CD4-positive, alpha-beta T cell treated with Interferon alpha-2 for 1 hour (primary cell): ENCODE results near the gene PRDX3.
A peak's percentile ranks its signal among the peaks of the same experiment; 100 is the strongest.

ENCODE experiments used
- DNase-seq, 2 donors: peaks; one replicate each; pipeline ENCODE4 v3.0.0-alpha.2; 2020 to 2022

PRDX3 gene

DNA sequence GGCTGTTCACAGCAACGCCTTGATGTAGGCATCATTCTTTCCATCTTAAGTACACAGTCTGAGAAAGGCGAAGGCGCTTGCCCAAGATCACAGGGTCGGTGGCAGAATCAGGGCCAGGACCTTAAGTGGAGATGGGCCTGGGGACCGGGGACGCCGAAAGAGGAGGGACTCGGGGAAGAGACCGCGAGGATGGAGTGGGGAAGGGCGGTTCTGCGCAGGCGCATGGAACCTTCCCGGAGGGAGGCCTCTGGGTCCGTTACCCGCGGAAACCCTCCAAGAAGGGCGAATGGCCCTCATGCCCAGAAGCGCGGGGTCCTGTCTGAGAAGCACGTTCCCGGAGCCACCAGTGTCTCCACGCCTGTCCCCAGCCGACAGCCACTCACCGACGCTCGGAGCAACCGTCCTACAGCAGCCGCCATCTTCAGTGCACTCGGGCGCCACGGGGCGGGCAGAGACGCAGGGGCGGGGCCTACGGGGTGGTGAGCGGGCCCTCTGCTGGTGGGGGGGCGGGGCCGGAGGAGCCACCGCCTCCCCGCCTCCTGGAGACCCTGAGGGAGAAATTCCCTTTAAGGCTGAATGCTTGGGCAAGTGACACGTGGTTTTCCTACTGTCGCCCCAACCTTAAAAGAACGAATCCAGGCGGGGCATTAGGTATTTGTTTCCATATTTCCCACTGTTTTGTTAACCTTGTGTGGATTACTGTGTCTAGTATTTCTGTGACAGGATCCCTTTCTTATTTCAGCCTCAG lies at the start of gene PRDX3:
PRDX3 (minus strand) TSS at position 441 of the 748 bp plus-strand sequence; CDS start at position 419, 22 bp downstream.
- peak; percentile 88 to 92 for DNase-seq

DNA sequence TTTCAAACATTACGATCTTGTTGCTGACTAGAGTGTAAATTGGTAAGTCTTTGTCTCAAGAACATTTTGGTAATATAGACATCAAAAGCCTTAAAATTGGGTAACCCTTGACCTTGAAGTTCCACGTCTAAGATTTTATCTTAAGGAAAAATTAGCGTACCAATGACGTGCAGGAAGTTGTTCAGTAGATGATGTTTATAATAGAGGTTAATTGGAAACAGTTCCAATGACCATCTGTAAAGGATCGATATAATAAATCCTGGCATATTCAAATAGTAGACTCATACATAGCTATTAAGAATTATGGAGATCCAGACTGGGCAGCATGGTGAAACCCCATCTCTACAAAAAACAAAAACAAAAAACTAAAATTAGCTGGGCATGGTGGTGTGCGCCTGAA lies 49.2 kb upstream of the PRDX3 start:
- no peak for DNase-seq

DNA sequence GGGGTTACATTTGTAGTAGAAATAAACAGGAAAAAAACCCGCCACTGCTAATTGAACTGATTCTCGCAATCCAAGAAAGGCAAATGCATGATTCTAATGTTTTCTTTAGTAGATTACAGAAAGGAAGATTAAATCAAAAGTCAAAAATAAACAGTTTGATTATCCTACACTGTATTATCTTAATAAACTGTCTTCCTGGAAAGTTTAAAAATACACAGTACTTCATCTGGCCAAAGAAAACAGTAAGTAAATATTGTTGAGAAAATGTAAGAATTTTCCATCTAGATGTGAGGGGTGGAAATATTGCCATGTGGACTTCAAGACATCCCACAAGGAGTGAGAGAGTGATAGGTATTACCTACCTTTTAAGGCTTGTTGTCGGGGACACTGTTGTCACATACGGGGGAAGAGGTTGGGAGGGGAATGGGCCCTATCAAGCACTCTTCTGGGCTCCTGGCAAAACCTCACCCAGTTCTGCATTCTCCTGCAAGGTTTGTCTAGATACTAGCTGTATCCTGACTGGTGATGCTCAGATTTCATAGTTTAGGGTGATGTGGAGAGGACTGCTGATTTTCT lies 46.6 kb upstream of the PRDX3 start:
- DNase-seq = no peak

DNA sequence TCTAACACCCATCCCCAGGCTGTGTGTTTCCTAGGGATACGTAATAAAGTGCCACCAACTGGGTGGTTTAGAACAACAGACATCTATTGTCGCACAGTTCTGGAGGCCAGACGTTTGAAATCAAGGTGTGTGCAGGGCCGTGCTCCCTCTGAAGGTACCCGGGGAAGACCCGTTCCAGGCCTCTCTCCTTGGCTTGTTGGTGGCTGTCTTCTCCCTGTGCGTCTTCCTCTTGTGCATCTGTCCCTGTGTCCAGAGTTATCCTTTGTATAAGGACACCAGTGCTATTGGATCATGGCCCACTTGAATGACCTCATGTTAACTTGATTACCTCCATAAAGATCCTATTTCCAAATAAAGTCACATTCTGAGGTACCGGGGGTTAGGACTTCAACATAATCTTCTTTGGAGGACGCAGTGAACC lies 44.4 kb upstream of the PRDX3 start:
- DNase-seq = no peak

DNA sequence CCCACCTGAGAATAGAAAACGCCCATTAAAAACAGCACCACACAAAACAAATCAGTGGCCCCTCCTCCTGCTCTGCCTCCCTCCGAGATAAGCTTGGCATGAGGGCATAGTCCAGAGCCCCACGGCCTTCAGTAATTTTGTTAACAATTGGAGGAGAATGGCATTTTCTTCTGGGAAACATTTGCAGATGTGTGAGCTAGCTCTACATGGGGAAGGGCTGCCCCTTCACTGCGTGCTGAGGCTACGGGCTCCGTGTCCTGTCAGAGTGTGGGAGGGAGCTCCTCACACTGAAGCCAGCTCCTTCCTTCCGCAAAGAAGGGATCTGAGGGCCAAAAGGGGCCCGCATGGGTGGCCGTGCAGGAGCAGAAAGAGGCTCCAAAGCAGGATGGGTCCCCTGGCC lies 43.9 kb upstream of the PRDX3 start:
- DNase-seq = no peak

DNA sequence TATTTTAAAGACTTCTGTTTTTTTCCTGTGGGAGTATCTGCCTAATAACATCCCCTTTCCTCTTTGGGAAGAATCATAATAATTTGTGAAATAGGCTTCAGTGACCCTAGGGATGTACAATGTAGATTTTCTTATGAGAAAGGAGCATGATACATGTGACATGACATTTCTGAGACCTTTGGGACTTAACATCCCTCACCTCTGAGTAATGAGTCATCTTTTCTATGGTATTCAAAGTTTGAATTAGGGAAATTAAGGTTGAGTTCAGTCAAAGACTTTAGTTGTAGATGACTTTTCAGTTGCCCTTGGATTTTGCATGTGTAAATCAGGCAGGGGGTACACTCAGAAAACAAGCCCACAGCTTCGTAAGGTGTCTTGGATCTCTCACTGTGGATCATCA lies 43.1 kb upstream of the PRDX3 start:
- no peak for DNase-seq

DNA sequence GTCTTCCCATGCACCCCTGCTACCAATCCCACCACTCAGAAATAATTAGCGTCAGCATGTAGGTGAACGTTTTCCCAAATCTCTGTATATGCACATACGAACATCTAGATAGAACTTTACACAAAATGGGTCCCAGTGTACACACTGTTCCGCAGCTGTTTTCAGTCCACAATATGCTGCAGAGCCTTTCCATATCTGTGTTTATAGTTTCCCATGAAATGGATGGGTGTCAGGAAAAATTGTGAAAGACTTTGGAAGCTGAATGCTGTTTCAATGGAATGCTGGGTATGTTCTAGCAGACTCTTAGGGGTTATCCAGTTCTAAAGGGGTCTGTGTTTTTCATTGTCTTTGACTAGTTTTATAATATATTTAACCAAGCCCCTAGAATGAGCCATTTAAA lies 42.6 kb upstream of the PRDX3 start:
- DNase-seq = no peak

DNA sequence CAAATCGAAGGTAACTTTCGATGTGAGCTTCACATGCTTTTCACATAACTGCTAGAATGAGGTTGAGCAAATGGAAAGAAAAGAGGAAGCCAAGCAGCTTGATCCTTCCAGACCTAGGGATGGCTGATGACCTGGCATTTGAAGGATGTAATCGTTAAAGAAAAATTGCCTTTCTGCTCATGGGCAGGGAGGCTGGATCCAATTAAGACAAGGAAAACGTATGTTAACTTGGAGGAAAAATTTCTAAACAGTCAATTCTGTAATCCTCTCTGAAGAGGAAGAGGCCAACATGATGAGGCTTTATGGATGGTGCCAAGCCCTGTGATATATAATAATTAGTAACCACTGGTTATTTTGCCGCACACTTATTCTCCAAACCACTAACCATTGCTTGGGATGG lies 41.3 kb upstream of the PRDX3 start:
- no peak for DNase-seq

DNA sequence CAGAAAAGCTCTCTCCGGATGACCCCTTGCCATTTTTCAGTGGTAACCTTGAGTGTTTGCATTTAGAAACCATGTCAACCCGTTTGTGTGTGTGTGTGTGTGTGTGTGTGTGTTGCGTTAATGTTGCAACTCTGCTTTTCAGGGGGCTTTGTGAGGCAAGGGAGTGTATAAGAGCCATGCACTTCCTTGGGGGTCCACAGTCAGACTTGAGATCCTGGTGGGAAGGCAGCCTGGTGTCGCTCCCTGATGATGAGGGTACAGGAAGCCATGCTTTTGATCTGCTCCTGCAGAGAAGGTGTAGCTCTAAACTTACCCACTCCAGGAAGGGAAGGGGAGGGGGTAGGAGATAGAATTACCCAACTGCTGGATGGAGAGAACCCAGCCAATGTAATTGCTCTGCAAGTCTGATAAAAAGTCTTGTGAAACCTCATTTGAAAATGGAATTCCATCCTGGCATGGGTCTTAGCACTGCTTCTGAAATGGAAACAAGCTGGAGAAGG lies 39.4 kb upstream of the PRDX3 start:
- DNase-seq = no peak

DNA sequence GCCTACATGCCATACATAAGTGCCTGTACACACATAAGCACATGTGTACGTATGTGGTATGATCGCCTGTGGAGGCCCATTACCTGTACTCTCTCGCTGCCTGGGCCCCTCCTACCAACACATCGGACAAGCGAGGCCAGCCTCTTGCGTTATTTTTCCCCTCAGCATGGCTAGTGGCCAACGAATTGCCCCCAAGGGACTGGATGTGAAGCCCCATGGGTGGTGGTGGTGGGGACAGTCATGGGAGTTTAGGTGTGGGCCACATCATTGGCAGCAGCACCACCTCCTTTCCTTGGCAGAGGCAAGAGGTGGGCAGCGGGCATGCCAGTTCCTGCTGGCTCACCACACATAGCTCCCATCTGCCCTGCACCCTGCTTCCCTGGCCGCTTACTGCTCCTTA lies 38.8 kb upstream of the PRDX3 start:
- no peak for DNase-seq

DNA sequence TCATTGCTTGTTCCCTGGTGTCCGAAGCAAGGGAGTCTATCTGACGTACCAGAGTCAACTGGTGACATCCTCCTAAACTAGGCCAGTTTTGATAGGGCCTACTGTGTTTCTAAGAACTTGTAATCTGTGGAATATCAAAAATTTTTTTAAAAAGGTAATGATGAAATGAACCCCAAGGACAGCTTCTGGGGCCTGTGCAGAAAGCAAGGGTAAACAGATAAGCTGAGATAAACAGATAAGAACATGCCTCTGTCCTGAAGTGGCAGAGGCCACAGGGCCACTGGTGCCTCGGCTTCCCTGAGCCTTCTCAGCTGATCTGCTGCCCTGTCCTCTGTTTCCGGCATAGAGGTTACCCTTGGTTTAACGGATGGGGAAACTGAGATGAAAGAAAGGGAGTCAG lies 37.5 kb upstream of the PRDX3 start:
- DNase-seq = no peak

DNA sequence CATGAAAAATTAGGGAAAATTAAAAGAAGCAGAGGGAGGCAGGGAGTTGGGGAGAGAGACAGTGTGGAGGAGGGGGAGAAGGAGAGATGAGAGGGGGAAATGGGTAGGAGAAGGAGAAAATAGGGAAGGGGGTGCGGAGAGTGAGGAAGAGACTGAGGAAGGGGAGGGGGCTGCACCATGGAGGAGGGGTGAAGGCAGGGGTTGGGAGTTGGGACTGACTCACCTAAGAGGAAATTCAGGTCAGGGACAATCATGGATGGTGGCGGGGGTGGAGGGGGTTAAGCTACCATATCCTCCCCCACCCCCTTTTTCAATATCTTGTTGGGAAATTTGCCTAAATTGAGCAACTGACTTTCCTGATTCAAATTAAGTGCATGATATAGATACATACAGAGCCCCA lies 36.8 kb upstream of the PRDX3 start:
- no peak for DNase-seq

DNA sequence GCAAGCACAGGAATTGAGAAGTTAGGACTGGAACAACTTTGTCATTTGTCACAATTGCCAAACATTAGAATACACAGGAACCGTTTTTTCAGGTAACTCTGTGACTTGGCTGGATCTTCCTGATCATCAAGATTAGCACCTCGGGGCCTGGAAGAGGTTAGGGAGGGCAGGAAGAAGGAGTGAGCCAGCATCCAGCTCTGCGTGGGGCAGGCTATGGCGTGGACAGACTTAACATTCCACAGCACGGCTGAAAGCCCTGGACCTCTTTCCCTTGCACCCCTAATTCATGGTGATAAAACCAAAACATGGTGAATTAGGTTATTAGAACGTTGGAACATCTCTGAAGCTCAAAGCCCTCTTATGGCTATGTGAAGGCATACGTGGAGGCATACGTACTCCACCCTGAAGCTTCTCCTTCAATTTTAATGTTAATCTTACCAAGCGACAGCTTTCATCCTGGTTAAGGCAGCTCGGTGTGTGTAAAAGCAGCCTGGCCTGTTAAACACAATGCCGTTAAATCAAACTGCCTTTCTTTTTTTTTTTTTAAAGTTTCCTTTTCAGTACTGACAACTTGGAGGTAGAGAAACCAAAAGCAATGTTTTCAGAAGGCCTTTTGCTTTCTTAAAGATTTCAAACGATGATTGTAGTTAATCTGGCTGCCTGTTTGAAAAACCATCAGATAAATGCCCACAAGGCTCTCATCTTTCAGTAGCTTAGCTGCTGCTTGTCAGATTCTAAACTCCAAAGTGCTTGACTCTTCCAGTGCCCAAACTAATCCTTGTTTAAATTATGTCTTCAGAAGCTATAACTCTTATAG lies 33.2 kb upstream of the PRDX3 start:
- DNase-seq = peak in 1 of 2 donors; percentile 55

DNA sequence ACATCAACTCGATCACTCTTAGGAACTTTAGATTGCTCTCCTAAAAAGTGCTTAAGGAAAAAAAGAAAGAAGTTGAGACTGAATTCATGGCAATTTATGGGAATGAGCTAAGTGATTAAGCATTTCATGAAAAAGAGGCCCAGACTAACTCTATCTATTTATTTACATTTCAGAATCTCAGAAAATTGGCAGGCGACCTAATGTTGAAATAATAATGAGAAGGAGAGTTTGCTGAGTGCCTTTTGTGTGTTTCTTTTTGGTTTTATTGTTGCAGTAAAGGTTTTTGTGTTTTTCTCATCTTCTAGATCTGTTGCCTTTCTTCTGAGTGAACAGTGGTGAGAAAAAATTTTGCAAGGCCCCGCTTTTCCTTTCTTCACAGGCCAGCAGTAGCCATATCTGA lies 32.6 kb upstream of the PRDX3 start:
- no peak for DNase-seq

DNA sequence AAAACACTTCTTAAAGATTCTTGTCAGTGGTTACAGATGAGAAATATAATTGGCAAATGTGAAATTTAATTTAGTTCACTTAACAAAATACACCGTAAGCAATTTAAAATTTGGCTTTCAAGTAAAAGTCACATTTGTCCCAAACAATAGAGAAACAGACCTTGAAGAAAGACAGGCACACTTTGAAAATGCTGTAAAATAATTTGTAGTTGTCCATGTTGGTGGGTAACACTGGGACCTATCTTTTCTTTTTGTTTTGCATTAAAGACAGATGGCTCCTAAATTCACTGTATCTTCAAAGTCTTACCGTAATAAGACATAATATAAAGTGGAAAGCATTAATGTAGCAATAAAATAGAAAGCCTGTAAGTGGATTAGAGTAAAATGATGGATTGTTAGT lies 32.0 kb upstream of the PRDX3 start:
- DNase-seq = no peak

DNA sequence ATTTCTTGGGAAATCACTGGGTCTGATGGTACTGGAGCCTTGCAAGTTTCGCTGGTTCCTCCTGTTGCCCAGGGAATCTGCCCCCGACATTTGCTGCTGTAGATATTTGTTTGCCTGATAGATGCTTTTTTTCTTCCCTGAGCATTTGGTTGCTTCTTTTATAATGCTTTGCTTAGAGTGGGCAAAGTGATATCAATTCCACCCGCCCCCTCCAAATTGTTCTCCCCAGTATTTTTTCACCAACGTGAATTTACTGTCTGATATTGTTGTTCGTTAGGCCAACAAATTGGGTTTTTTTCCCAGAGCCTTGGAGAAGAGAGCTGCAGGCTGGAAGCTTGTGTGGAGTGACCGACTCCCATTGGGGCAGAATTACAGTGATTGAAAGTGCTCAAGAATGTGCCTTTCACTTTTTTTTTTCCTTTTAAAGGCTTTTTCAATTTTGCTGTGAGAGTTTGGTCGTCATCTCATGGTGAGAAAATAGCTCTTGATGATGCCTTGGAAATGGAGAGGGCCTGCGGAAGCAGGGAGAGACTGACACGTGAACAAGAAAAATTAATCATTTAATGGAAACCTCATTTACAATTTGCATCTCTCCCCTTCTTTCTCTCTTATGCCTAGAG lies 31.2 kb upstream of the PRDX3 start:
- no peak for DNase-seq

DNA sequence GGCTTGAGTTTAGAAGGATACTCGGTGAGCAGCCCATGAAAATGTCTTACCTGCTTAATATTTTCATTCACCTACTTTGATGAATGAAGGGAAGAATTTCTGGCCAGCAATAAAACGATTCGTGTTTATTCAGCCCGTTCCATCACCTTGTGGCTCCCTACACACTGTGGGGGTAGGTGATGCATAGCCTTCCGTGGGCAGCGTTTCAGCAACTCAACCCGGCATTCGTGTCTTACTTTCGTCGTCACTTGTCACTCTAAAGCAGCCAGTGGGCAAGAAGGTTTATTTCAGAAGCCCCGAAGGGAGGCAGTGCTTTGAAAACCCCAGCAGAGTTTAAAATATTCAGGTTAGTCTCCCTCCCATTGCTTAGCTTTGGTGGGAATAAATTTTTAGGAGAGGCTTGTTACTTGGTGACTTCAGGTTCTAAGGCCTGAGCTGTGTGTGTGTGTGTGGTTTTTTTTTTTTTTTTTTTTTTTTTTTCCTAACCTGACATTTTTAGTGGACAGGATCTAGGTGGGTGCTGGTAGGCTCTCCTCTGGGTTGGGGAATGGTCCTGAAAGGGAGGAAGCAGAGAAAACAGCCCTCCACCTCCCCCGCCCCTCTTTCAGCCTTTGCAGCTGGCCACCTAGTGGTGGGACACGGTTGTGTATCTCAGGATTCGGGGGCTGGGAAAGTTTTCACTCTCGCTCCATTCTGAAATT lies 30.6 kb upstream of the PRDX3 start:
- peak; percentile 42 to 62 for DNase-seq

DNA sequence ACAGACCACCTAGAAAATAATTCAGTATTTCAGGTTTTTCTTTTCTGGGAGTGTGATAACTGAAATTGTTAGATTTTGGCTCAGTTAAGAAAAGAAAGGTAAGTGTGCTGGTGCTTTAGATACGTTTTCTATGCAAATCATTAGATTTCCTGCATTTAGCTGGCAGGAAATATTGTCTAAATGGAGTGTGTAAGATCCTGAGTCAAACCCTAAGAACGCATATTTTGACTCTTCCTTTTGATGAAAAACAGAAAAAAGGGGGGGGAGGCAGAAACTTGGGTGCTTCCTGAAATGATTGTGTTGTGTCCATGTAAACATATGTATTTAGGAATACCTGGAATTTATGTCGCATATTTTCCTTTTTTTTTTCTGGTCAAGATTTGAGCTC lies 29.9 kb upstream of the PRDX3 start:
- DNase-seq = no peak

DNA sequence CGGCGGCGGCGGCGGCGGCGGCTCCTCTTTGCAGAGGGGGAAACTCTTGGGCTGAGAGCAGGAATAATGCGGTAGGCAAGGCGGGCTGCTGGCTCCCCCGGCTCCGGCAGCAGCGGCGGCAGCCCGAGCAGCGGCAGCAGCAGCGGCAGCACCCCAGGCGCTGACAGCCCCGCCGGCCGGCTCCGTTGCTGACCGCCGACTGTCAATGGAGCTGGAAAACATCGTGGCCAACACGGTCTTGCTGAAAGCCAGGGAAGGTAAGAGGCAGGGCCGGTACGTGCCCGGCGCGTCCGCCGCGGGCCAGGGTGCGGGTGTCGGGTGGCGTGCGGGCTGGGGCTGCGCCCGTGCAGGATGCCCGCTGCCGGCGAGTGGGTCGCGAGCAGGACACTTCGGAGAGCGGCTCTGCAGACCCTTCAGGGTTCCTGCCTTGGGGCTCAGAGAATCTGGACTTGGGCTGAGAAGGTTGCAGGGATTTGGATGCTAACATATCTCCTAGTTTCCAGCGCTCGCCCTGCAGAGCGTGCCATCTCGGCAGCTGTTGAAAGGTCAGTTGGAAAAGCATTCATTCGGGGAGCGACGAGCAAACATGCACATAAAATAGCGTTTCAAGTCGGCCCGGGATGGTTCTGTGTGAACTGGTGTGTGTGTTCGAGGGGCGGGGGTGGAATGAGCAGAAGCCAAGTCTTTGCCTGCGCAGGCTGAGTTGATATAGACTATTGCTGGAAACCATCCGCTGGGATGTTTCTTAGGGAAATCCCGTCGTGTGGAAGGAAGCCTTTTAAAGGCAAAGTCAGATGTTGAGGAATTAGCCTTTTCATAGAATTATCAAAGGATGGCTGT lies 29.3 kb upstream of the PRDX3 start:
- DNase-seq = peak in 1 of 2 donors; percentile 14

DNA sequence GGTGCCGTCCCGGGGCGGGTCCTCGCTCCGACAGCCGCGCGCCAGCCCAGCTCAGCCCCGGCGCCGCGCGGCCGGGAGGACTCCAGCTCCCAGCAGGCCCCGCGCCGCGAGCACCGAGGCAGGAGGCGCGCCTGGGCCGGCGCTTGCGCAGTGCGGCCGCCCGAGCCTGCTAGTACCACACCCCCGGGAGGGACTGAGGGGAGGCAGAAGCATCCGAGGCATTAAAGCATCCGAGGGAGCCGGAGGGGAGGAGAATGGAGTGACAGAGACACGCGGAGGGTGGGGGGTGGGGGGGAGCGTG lies 28.7 kb upstream of the PRDX3 start, which contains the start of gene GRK5:
GRK5 (plus strand) TSS at position 206 of the 301 bp plus-strand sequence. CDS start 347 bp downstream, outside the sequence.
- DNase-seq = peak; percentile 98

DNA sequence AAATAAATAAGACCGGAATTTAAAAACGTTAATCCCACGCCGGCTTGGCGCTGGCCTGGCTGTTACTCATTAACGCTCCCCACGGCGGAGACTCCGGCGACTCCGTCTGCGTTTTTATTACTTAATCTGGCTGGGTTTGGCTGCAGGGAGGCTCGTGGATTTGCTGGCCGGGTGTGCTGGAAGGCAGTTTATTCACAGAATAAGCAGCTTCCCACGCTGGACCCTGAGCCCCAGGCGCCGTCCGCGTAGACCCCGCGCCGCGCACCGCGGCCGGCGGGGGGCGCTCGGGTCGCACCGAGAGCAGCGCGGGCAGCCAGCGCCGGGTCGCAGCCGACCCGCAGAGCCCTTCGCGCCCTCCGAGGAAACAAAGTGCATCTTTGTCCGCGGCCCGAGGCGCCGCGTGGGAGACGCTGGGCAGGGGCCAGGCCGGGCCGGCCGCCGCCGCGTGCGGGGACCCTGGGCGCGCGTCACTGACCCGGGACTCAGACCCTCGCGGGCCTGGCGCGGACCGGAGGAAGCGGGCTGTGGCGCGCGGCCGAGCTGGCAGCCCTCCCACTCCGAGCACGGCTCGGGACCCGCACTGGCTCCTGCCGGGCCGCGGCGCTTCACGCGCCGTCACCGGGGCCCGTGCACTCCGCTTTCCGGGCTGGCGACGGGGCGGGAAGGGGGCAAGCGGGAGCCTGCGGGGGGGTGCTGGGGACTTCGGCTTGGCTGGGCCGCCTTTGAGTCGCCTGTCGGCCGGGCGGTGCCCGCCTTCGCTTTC lies 28.2 kb upstream of the PRDX3 start:
- DNase-seq = peak; percentile 67 to 77
